HepG2 (cell line): ENCODE measurements around the gene PRR36. TPM values are rescaled to one million over a fixed set of nuclear protein-coding genes. Genes with fewer than 3 reads are reported as not detected.

Experiments
- CBX1 ChIP-seq: IDR thresholded peaks from one replicate; pipeline ENCODE4 v1.6.1; 2016; ENCODE audit warnings: antibody characterized with exemption, low read depth
- CSRNP1 ChIP-seq: sonication (generic); formaldehyde crosslinking; IDR thresholded peaks from 2 replicates; pipeline ENCODE4 v1.8.1; 2023; ENCODE audit warnings: mild to moderate bottlenecking, missing genetic modification reagents
- FOXC1 ChIP-seq: sonication (generic); formaldehyde crosslinking; IDR thresholded peaks from 2 replicates; pipeline ENCODE4 v1.8.0; 2022; ENCODE audit warnings: mild to moderate bottlenecking, missing genetic modification reagents, borderline replicate concordance
- GABPB1 ChIP-seq: IDR thresholded peaks from 2 replicates; pipeline ENCODE4 v1.6.1; 2016; ENCODE audit warnings: mild to moderate bottlenecking, missing genetic modification reagents, moderate library complexity, missing compliant biosample characterization
- HCFC1 ChIP-seq: fragments of 150-350 bp; IDR thresholded peaks from 2 replicates; pipeline ENCODE4 v1.6.1; 2014; ENCODE audit warnings: low read depth, low read length
- HDAC2 ChIP-seq: sonication (generic); formaldehyde crosslinking; IDR thresholded peaks from 2 replicates; pipeline ENCODE4 v1.4.0; 2020; ENCODE audit warnings: missing genetic modification reagents
- JUNB ChIP-seq: sonication (generic); formaldehyde crosslinking; IDR thresholded peaks from 2 replicates; pipeline ENCODE4 v1.8.0; 2022; ENCODE audit warnings: missing genetic modification reagents, mild to moderate bottlenecking, borderline replicate concordance
- SRSF4 ChIP-seq: fragments of 200-400 bp; formaldehyde crosslinking; IDR thresholded peaks from one replicate; pipeline ENCODE4 v1.6.1; 2018; ENCODE audit warnings: mild to moderate bottlenecking, low read depth, low read length, moderate library complexity; ENCODE audit not compliant: poor library complexity, severe bottlenecking
- ZNF121 ChIP-seq: sonication (generic); formaldehyde crosslinking; IDR thresholded peaks from 2 replicates; pipeline ENCODE4 v1.5.0; 2020; ENCODE audit warnings: mild to moderate bottlenecking, missing genetic modification reagents
- ZNF160 ChIP-seq: sonication (generic); formaldehyde crosslinking; IDR thresholded peaks from 2 replicates; pipeline ENCODE4 v1.8.0; 2022; ENCODE audit warnings: mild to moderate bottlenecking, inconsistent platforms, missing genetic modification reagents
- ZNF468 ChIP-seq: sonication (generic); formaldehyde crosslinking; IDR thresholded peaks from 2 replicates; pipeline ENCODE4 v1.8.0; 2022; ENCODE audit warnings: mild to moderate bottlenecking, moderate library complexity, missing genetic modification reagents
- ZNF598 ChIP-seq: sonication (generic); formaldehyde crosslinking; IDR thresholded peaks from 2 replicates; pipeline ENCODE4 v1.5.1; 2020; ENCODE audit warnings: mild to moderate bottlenecking, missing genetic modification reagents, borderline replicate concordance
- ZNF687 ChIP-seq: sonication (generic); formaldehyde crosslinking; IDR thresholded peaks from 2 replicates; pipeline ENCODE4 v1.5.1; 2020; ENCODE audit warnings: mild to moderate bottlenecking, missing genetic modification reagents, moderate library complexity
- ZNF770 ChIP-seq: sonication (generic); formaldehyde crosslinking; IDR thresholded peaks from 2 replicates; pipeline ENCODE4 v1.5.0; 2020; ENCODE audit warnings: mild to moderate bottlenecking, missing genetic modification reagents
- polyA plus RNA-seq, 8 experiments: library from polyadenylated mRNA; depleted of rRNA in 3 of 8; stranded (reverse) in 7 of 8; unstranded in 1 of 8; fragments of >200 nt; fragmentation: Illumina TruSeq in 4 of 8; extraction: Trizol in 4 of 8; gene quantifications; 2 replicates each; pipeline versions ENCODE4 v1.2.1 to v1.2.3, GENCODE V29; 2011 to 2016; ENCODE audit warnings: low read depth in 4 of 8, missing spikeins in 1 of 8, mixed read lengths in 1 of 8; ENCODE audit not compliant: insufficient read depth in 1 of 8
- total RNA-seq, 5 experiments: library from RNA; depleted of rRNA; stranded (reverse); fragments of >200 nt; fragmentation: Illumina TruSeq; extraction: Trizol; gene quantifications; 2 replicates each; pipeline ENCODE4 v1.2.3, GENCODE V29; 2016; ENCODE audit warnings: low read depth in 1 of 5
- TF ChIP-seq, protein P1 (sequence below), 2 experiments: IDR thresholded peaks; 2 replicates each; pipeline ENCODE4 v1.6.1; 2011 to 2012; ENCODE audit warnings: low read length in 2 of 2, borderline replicate concordance in 1 of 2, low read depth in 1 of 2, mild to moderate bottlenecking in 1 of 2, moderate library complexity in 1 of 2
- TF ChIP-seq, protein P2 (sequence below): sonication (generic); formaldehyde crosslinking; IDR thresholded peaks from 2 replicates; pipeline ENCODE4 v1.4.0; 2020; ENCODE audit warnings: mild to moderate bottlenecking, missing genetic modification reagents

The PRR36 gene
- total and polyA plus RNA-seq, 2 of the 13 experiments (the other 11 are each of a cell fraction or from before 2014, with no cell fraction given) = 0.07 to 0.17 TPM

- TF ChIP-seq, protein P1, sequence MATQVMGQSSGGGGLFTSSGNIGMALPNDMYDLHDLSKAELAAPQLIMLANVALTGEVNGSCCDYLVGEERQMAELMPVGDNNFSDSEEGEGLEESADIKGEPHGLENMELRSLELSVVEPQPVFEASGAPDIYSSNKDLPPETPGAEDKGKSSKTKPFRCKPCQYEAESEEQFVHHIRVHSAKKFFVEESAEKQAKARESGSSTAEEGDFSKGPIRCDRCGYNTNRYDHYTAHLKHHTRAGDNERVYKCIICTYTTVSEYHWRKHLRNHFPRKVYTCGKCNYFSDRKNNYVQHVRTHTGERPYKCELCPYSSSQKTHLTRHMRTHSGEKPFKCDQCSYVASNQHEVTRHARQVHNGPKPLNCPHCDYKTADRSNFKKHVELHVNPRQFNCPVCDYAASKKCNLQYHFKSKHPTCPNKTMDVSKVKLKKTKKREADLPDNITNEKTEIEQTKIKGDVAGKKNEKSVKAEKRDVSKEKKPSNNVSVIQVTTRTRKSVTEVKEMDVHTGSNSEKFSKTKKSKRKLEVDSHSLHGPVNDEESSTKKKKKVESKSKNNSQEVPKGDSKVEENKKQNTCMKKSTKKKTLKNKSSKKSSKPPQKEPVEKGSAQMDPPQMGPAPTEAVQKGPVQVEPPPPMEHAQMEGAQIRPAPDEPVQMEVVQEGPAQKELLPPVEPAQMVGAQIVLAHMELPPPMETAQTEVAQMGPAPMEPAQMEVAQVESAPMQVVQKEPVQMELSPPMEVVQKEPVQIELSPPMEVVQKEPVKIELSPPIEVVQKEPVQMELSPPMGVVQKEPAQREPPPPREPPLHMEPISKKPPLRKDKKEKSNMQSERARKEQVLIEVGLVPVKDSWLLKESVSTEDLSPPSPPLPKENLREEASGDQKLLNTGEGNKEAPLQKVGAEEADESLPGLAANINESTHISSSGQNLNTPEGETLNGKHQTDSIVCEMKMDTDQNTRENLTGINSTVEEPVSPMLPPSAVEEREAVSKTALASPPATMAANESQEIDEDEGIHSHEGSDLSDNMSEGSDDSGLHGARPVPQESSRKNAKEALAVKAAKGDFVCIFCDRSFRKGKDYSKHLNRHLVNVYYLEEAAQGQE (IDR thresholded peaks at IDR 0.05; ENCODE audit: borderline replicate concordance in 1 of 2, low read depth in 1 of 2, low read length in 2 of 2) = no peak
- no peak for TF ChIP-seq ZNF468 (CRISPR knock-in tag)
- peak; percentile 34; the same call in 1 of the 2 replicates for TF ChIP-seq GABPB1
- TF ChIP-seq CBX1 = no peak
- no peak for TF ChIP-seq ZNF598 (CRISPR knock-in tag)
- no peak for TF ChIP-seq HDAC2
- TF ChIP-seq ZNF160 (CRISPR knock-in tag) = no peak
- TF ChIP-seq CSRNP1 (CRISPR knock-in tag) = no peak
- TF ChIP-seq SRSF4 = no peak
- peak; percentile 47; the same call in 1 of the 2 replicates for TF ChIP-seq ZNF770 (CRISPR knock-in tag)
- peak; percentile 64 for TF ChIP-seq ZNF687 (CRISPR knock-in tag)
- no peak for TF ChIP-seq HCFC1
- no peak for TF ChIP-seq ZNF121 (CRISPR knock-in tag)
- TF ChIP-seq, protein P2, sequence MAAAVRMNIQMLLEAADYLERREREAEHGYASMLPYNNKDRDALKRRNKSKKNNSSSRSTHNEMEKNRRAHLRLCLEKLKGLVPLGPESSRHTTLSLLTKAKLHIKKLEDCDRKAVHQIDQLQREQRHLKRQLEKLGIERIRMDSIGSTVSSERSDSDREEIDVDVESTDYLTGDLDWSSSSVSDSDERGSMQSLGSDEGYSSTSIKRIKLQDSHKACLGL (CRISPR knock-in tag) = no peak
- no peak for TF ChIP-seq JUNB (CRISPR knock-in tag)
- no peak; the same call in 1 of the 2 replicates for TF ChIP-seq FOXC1 (CRISPR knock-in tag)
Observed at GRCh38 chr19:7874076-7874896, at the start of gene PRR36 (continued).
